GM23338 (cell line): ENCODE data around the gene CACNA1D.

Source experiments
- CREB1 ChIP-seq: fragments of 250-450 bp; sonication (Bioruptor Pico); IDR thresholded peaks from 2 replicates; pipeline ENCODE4 v1.5.0; 2020; ENCODE audit warnings: low read depth, mild to moderate bottlenecking, moderate library complexity
- EZH2 ChIP-seq: fragments of 200-600 bp; sonication (generic); IDR thresholded peaks from one replicate; pipeline ENCODE4 v1.8.0; 2017; ENCODE audit warnings: antibody characterized with exemption, mild to moderate bottlenecking, low read depth; ENCODE audit not compliant: unreplicated experiment
- EZH2phosphoT487 ChIP-seq: fragments of 200-600 bp; sonication (generic); IDR thresholded peaks from one replicate; pipeline ENCODE4 v1.8.1; 2018; ENCODE audit warnings: antibody characterized with exemption; ENCODE audit not compliant: unreplicated experiment
- JUNB ChIP-seq: IDR thresholded peaks from one replicate; pipeline ENCODE4 v1.6.1; 2016; ENCODE audit warnings: antibody characterized with exemption; ENCODE audit not compliant: unreplicated experiment
- NANOG ChIP-seq: IDR thresholded peaks from 2 replicates; pipeline ENCODE4 v1.6.1; 2016; ENCODE audit warnings: antibody characterized with exemption, borderline replicate concordance
- POLR2AphosphoS5 ChIP-seq: IDR thresholded peaks from 2 replicates; pipeline ENCODE4 v1.6.1; 2016; ENCODE audit warnings: antibody characterized with exemption, low read depth
- STAT1 ChIP-seq: IDR thresholded peaks from one replicate; pipeline ENCODE4 v1.6.1; 2016; ENCODE audit warnings: antibody characterized with exemption; ENCODE audit not compliant: unreplicated experiment
- TF ChIP-seq, protein P1 (sequence below), 2 experiments: fragments of 200-600 bp in 1 of 2; sonication (generic) in 1 of 2; conservative IDR thresholded peaks; 2 replicates each; pipeline versions ENCODE4 v1.5.1 to v1.6.1; 2016 to 2017; ENCODE audit warnings: antibody characterized with exemption in 2 of 2, low read depth in 2 of 2, mild to moderate bottlenecking in 2 of 2, moderate library complexity in 1 of 2
- TF ChIP-seq, protein P2 (sequence below): IDR thresholded peaks from 2 replicates; pipeline ENCODE4 v1.6.1; 2016; ENCODE audit warnings: antibody characterized with exemption
- TF ChIP-seq, protein P3 (sequence below): IDR thresholded peaks from one replicate; pipeline ENCODE4 v1.6.1; 2018; ENCODE audit warnings: antibody characterized with exemption; ENCODE audit not compliant: unreplicated experiment
- TF ChIP-seq, protein P4 (sequence below): fragments of 250-450 bp; sonication (Bioruptor Pico); IDR thresholded peaks from 2 replicates; pipeline ENCODE4 v1.5.0; 2020; ENCODE audit warnings: mild to moderate bottlenecking, moderate library complexity

DNA sequence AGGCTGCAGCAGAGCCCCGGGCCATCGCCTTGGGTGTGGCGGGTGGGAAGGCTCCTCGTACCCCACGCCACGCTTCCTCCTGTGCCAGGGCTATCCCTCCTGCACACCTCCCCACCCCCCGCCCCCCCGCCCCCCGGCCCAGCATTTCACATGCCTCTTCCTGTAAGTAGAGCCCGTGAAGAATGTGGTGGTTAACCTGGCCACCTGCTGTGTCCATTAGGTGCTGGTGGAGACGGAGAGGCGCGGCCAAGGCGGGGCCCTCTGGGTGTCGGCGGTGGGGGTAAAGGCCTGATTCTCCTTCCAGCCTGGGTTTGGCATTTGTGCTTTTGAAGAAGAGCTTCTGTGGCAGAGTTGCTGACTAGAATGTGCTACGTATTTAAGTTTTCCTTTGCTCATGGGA lies 224.1 kb downstream of the CACNA1D start:
- TF ChIP-seq, protein P1, sequence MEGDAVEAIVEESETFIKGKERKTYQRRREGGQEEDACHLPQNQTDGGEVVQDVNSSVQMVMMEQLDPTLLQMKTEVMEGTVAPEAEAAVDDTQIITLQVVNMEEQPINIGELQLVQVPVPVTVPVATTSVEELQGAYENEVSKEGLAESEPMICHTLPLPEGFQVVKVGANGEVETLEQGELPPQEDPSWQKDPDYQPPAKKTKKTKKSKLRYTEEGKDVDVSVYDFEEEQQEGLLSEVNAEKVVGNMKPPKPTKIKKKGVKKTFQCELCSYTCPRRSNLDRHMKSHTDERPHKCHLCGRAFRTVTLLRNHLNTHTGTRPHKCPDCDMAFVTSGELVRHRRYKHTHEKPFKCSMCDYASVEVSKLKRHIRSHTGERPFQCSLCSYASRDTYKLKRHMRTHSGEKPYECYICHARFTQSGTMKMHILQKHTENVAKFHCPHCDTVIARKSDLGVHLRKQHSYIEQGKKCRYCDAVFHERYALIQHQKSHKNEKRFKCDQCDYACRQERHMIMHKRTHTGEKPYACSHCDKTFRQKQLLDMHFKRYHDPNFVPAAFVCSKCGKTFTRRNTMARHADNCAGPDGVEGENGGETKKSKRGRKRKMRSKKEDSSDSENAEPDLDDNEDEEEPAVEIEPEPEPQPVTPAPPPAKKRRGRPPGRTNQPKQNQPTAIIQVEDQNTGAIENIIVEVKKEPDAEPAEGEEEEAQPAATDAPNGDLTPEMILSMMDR (conservative IDR thresholded peaks at IDR 0.05; ENCODE audit: low read depth in 2 of 2) = no peak
- TF ChIP-seq, protein P2, sequence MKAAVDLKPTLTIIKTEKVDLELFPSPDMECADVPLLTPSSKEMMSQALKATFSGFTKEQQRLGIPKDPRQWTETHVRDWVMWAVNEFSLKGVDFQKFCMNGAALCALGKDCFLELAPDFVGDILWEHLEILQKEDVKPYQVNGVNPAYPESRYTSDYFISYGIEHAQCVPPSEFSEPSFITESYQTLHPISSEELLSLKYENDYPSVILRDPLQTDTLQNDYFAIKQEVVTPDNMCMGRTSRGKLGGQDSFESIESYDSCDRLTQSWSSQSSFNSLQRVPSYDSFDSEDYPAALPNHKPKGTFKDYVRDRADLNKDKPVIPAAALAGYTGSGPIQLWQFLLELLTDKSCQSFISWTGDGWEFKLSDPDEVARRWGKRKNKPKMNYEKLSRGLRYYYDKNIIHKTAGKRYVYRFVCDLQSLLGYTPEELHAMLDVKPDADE = no peak
- TF ChIP-seq EZH2 = no peak
- no peak for TF ChIP-seq STAT1
- TF ChIP-seq CREB1 (CRISPR knock-in tag) = no peak
- TF ChIP-seq POLR2AphosphoS5 = no peak
- TF ChIP-seq, protein P3, sequence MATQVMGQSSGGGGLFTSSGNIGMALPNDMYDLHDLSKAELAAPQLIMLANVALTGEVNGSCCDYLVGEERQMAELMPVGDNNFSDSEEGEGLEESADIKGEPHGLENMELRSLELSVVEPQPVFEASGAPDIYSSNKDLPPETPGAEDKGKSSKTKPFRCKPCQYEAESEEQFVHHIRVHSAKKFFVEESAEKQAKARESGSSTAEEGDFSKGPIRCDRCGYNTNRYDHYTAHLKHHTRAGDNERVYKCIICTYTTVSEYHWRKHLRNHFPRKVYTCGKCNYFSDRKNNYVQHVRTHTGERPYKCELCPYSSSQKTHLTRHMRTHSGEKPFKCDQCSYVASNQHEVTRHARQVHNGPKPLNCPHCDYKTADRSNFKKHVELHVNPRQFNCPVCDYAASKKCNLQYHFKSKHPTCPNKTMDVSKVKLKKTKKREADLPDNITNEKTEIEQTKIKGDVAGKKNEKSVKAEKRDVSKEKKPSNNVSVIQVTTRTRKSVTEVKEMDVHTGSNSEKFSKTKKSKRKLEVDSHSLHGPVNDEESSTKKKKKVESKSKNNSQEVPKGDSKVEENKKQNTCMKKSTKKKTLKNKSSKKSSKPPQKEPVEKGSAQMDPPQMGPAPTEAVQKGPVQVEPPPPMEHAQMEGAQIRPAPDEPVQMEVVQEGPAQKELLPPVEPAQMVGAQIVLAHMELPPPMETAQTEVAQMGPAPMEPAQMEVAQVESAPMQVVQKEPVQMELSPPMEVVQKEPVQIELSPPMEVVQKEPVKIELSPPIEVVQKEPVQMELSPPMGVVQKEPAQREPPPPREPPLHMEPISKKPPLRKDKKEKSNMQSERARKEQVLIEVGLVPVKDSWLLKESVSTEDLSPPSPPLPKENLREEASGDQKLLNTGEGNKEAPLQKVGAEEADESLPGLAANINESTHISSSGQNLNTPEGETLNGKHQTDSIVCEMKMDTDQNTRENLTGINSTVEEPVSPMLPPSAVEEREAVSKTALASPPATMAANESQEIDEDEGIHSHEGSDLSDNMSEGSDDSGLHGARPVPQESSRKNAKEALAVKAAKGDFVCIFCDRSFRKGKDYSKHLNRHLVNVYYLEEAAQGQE = no peak
- TF ChIP-seq EZH2phosphoT487 = no peak
- TF ChIP-seq JUNB = no peak
- TF ChIP-seq NANOG = no peak
- TF ChIP-seq, protein P4, sequence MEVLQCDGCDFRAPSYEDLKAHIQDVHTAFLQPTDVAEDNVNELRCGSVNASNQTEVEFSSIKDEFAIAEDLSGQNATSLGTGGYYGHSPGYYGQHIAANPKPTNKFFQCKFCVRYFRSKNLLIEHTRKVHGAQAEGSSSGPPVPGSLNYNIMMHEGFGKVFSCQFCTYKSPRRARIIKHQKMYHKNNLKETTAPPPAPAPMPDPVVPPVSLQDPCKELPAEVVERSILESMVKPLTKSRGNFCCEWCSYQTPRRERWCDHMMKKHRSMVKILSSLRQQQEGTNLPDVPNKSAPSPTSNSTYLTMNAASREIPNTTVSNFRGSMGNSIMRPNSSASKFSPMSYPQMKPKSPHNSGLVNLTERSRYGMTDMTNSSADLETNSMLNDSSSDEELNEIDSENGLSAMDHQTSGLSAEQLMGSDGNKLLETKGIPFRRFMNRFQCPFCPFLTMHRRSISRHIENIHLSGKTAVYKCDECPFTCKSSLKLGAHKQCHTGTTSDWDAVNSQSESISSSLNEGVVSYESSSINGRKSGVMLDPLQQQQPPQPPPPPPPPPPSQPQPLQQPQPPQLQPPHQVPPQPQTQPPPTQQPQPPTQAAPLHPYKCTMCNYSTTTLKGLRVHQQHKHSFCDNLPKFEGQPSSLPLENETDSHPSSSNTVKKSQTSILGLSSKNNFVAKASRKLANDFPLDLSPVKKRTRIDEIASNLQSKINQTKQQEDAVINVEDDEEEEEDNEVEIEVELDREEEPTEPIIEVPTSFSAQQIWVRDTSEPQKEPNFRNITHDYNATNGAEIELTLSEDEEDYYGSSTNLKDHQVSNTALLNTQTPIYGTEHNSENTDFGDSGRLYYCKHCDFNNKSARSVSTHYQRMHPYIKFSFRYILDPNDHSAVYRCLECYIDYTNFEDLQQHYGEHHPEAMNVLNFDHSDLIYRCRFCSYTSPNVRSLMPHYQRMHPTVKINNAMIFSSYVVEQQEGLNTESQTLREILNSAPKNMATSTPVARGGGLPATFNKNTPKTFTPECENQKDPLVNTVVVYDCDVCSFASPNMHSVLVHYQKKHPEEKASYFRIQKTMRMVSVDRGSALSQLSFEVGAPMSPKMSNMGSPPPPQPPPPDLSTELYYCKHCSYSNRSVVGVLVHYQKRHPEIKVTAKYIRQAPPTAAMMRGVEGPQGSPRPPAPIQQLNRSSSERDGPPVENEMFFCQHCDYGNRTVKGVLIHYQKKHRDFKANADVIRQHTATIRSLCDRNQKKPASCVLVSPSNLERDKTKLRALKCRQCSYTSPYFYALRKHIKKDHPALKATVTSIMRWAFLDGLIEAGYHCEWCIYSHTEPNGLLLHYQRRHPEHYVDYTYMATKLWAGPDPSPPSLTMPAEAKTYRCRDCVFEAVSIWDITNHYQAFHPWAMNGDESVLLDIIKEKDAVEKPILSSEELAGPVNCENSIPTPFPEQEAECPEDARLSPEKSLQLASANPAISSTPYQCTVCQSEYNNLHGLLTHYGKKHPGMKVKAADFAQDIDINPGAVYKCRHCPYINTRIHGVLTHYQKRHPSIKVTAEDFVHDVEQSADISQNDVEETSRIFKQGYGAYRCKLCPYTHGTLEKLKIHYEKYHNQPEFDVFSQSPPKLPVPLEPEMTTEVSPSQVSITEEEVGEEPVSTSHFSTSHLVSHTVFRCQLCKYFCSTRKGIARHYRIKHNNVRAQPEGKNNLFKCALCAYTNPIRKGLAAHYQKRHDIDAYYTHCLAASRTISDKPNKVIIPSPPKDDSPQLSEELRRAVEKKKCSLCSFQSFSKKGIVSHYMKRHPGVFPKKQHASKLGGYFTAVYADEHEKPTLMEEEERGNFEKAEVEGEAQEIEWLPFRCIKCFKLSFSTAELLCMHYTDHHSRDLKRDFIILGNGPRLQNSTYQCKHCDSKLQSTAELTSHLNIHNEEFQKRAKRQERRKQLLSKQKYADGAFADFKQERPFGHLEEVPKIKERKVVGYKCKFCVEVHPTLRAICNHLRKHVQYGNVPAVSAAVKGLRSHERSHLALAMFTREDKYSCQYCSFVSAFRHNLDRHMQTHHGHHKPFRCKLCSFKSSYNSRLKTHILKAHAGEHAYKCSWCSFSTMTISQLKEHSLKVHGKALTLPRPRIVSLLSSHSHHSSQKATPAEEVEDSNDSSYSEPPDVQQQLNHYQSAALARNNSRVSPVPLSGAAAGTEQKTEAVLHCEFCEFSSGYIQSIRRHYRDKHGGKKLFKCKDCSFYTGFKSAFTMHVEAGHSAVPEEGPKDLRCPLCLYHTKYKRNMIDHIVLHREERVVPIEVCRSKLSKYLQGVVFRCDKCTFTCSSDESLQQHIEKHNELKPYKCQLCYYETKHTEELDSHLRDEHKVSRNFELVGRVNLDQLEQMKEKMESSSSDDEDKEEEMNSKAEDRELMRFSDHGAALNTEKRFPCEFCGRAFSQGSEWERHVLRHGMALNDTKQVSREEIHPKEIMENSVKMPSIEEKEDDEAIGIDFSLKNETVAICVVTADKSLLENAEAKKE = no peak
